DND-41 (cell line): ENCODE data around the gene SPDEF.

Experiments
- ATAC-seq: fragments of 200-7000 bp; cut with Tn5 transposase; 3 replicates; pipeline ENCODE4 v1.9.1; 2021; ENCODE audit warnings: low read depth; ENCODE audit not compliant: insufficient read depth
- DNase-seq: peaks from one replicate; pipeline ENCODE4 v3.0.0-alpha.2; 2020
- H2AFZ ChIP-seq: 2 replicates; pipeline ENCODE4 v1.6.0; 2012; ENCODE audit warnings: low read depth, low read length
- H3K27ac ChIP-seq: 2 replicates; pipeline ENCODE4 v1.5.1; 2012; ENCODE audit warnings: low read length, inconsistent platforms
- H3K27me3 ChIP-seq: fragments of 200-600 bp; sonication (generic); 2 replicates; pipeline ENCODE4 v1.6.0; 2012; ENCODE audit warnings: low read length, mild to moderate bottlenecking, inconsistent platforms; ENCODE audit not compliant: insufficient read depth, poor library complexity
- H3K36me3 ChIP-seq: 2 replicates; pipeline ENCODE4 v1.5.1; 2012; ENCODE audit warnings: low read length, inconsistent platforms; ENCODE audit not compliant: insufficient read depth
- H3K4me1 ChIP-seq: 2 replicates; pipeline ENCODE4 v1.5.1; 2012; ENCODE audit warnings: mild to moderate bottlenecking, low read length; ENCODE audit not compliant: insufficient read depth
- H3K4me2 ChIP-seq: 2 replicates; pipeline ENCODE4 v1.6.0; 2012; ENCODE audit warnings: mild to moderate bottlenecking, moderate library complexity, low read length, inconsistent platforms; ENCODE audit not compliant: insufficient read depth
- H3K4me3 ChIP-seq, 2 experiments: fragments of 200-600 bp in 1 of 2; shearing (Covaris generic) in 1 of 2; 2 replicates each; pipeline ENCODE4 v1.5.1; 2012 to 2016; ENCODE audit warnings: inconsistent platforms in 2 of 2, low read length in 2 of 2, mild to moderate bottlenecking in 2 of 2, low read depth in 1 of 2, moderate library complexity in 1 of 2
- H3K79me2 ChIP-seq: 2 replicates; pipeline ENCODE4 v1.6.0; 2012; ENCODE audit warnings: low read length, inconsistent platforms; ENCODE audit not compliant: insufficient read depth
- H3K9ac ChIP-seq: 2 replicates; pipeline ENCODE4 v1.6.0; 2012; ENCODE audit warnings: low read depth, mild to moderate bottlenecking, inconsistent platforms, low read length, moderate library complexity
- H3K9me3 ChIP-seq: 2 replicates; pipeline ENCODE4 v1.5.1; 2012; ENCODE audit warnings: low read length, moderate library complexity, mild to moderate bottlenecking, inconsistent platforms; ENCODE audit not compliant: insufficient read depth, severe bottlenecking
- H4K20me1 ChIP-seq: 2 replicates; pipeline ENCODE4 v1.6.0; 2012; ENCODE audit warnings: low read length; ENCODE audit not compliant: insufficient read depth
- CTCF ChIP-seq: IDR thresholded peaks from 2 replicates; pipeline ENCODE4 v1.5.1; 2012; ENCODE audit warnings: borderline replicate concordance, low read length, moderate library complexity, mild to moderate bottlenecking; ENCODE audit not compliant: poor library complexity, severe bottlenecking; ENCODE audit errors: extremely low read depth
- EZH2 ChIP-seq: IDR thresholded peaks from 3 replicates; pipeline ENCODE4 v1.6.1; 2012; ENCODE audit warnings: borderline replicate concordance, low read depth, mild to moderate bottlenecking, moderate library complexity, low read length, inconsistent platforms; ENCODE audit not compliant: severe bottlenecking

Gene SPDEF

GRCh38 chr6:34570066-34570833 is 14.1 kb upstream of the SPDEF start:
- Histone ChIP-seq H4K20me1 (no peaks in the 10 kb centered on the region; the same call in 1 of the 2 replicates), H3K4me1 (no peaks in the 10 kb centered on the region), H3K4me3 (no peak overlapping the region), H3K27me3 (no peaks in the 10 kb centered on the region), H3K9ac (no peak overlapping the region), H3K4me2 (no peak overlapping the region), H2AFZ (no peak overlapping the region), H3K9me3 (no peaks in the 10 kb centered on the region), H3K36me3 (no peaks in the 10 kb centered on the region), H3K79me2 (no peaks in the 10 kb centered on the region), H3K27ac (no peak overlapping the region)
- no peak for ATAC-seq
- DNase-seq: no peak
- TF ChIP-seq CTCF (no peak), EZH2 (no peak)

- Histone ChIP-seq H3K27ac (no peak overlapping the region), H2AFZ (no peak overlapping the region), H3K4me3 (no peak overlapping the region), H3K4me1 (no peaks in the 10 kb centered on the region), H3K79me2 (no peaks in the 10 kb centered on the region), H3K4me2 (no peak overlapping the region), H4K20me1 (no peaks in the 10 kb centered on the region; the same call in 1 of the 2 replicates), H3K9ac (no peak overlapping the region), H3K36me3 (no peaks in the 10 kb centered on the region), H3K9me3 (no peaks in the 10 kb centered on the region), H3K27me3 (no peaks in the 10 kb centered on the region)
- TF ChIP-seq CTCF: no peak
- TF ChIP-seq EZH2: no peak
- ATAC-seq: no peak; the same call in 2 of the 3 replicates
- no peak for DNase-seq
Observed at GRCh38 chr6:34569361-34569973, 13.3 kb upstream of the SPDEF start.

- H3K4me1 ChIP-seq: no peaks in the 10 kb centered on the region
- H2AFZ ChIP-seq: no peak overlapping the region
- TF ChIP-seq EZH2 (no peak), CTCF (no peak)
- no peak overlapping the region for H3K4me2 ChIP-seq
- peaks cover 3% of the 10 kb centered on the region; the same call in 1 of the 2 replicates for H4K20me1 ChIP-seq
- no peaks in the 10 kb centered on the region for H3K79me2 ChIP-seq
- H3K9me3 ChIP-seq: no peaks in the 10 kb centered on the region
- no peaks in the 10 kb centered on the region for H3K27me3 ChIP-seq
- ATAC-seq (no peak), DNase-seq (no peak)
- H3K9ac ChIP-seq: no peak overlapping the region
- H3K4me3 ChIP-seq: no peak overlapping the region
- H3K27ac ChIP-seq: no peak overlapping the region
- H3K36me3 ChIP-seq: no peaks in the 10 kb centered on the region
Observed at GRCh38 chr6:34568341-34569201, 12.4 kb upstream of the SPDEF start.
